ENCODE results near the gene ERFL. TPM values are rescaled to one million over a fixed set of nuclear protein-coding genes. Genes with fewer than 3 reads are reported as not detected.
A peak's percentile ranks its signal among the peaks of the same experiment; 100 is the strongest.

Gene ERFL
- total and polyA plus RNA-seq, 2 donors (not counting 1 experiment from before 2014, with no cell fraction given) = 2.3 to 5.5 TPM

DNA sequence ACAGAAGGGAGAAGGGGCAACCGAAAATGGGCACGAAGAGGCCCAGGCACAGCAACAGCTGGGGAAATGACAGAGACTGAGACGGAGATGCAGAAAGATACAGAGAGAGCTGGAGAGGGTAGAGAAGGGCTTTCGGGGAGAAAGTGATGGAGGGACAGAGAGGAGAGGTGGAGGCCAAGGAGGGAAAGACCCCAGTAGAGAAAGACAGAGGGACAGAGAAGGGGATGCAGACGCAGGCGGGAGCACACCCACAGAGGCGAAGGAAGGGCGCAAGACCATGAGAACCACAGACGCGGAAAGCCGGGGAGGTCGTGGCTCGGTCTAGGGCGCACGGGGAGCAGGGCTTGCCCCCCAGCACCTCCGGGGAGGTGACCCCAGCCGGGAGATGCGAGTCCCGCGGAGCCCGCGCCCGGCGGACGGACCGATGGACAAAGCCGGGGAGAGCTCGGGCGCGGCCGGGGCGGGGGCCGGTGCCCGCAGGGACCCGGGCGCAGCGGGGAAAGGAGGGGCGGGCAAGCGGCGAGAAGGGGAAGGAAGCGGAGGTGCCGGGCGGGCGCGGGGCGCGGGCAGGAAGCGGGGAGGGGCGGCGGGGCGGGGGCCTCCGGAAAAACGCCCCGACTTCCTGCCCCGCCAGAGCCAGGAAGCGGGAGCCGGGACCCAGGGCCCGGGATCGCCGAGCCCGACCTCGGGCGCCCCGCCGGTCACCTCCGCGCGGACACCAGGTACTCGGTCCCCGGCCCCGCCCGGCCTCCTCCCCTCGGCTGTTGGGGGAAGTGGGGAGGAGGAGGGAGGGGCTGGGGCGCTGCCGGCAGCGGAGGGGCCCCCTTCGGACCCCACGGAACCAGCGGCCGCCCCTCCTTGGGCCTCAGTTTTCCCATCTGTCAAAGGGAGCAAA is 45.4 kb downstream of the ERFL start, which contains the start of gene ARHGEF1:
TSS of gene ARHGEF1 (plus strand) at position 617 of the 895 bp plus-strand sequence. CDS start 4,899 bp downstream, outside the sequence.
- intact Hi-C loops (cut with micrococcal nuclease) = loop anchor here (5.0 kb wide), 1 partner anchor 194 kb away; the partner anchor contains the start of gene ZNF574
- H3K4me3 Mint-ChIP-seq = peak within 1 kb of the TSS; percentile 93
- Histone ChIP-seq H3K27ac (ENCODE audit: low read length in 2 of 2) (peak within 1 kb of the TSS; percentile 72 to 87), H3K36me3 (replicated peaks in 1 of 2; ENCODE audit: control extremely low read depth in 1 of 2, control insufficient read depth in 1 of 2, extremely low read depth in 1 of 2, insufficient read depth in 2 of 2, low read length in 1 of 2) (peaks cover 0 to 44% of the 10 kb centered on the region in 2 experiments), H2AFZ (ENCODE audit: insufficient read depth, low read depth, low read length, poor library complexity, severe bottlenecking) (peak within 1 kb of the TSS; percentile 61), H3K4me2 (replicated peaks; ENCODE audit: low read depth, low read length, poor library complexity, severe bottlenecking) (peak within 1 kb of the TSS; percentile 87), H4K20me1 (ENCODE audit: control insufficient read depth, insufficient read depth, low read length, poor library complexity, severe bottlenecking) (peaks cover 80% of the 10 kb centered on the region), H3K27me3 (replicated peaks in 1 of 4; ENCODE audit: control extremely low read depth in 1 of 4, control insufficient read depth in 3 of 4, insufficient read depth in 4 of 4, low read length in 3 of 4) (no peaks in the 10 kb centered on the region), H3K79me2 (ENCODE audit: control insufficient read depth, insufficient read depth, low read length) (peaks cover 89% of the 10 kb centered on the region), H3K9ac (ENCODE audit: low read length) (peak within 1 kb of the TSS; percentile 94), H3K4me3 (ENCODE audit: control extremely low read depth in 1 of 5, extremely low read depth in 1 of 5, insufficient read depth in 1 of 5, low read depth in 2 of 5, low read length in 4 of 5) (peak within 1 kb of the TSS; percentile 83 to 100 (median 97)), H3K9me3 (ENCODE audit: control extremely low read depth in 1 of 3, control insufficient read depth in 2 of 3, insufficient read depth in 1 of 3, low read length in 2 of 3) (no peaks in the 10 kb centered on the region), H3K4me1 (ENCODE audit: control insufficient read depth in 2 of 2, insufficient read depth in 2 of 2, low read length in 2 of 2) (peaks cover 68 to 82% of the 10 kb centered on the region in 2 donors)
- H3K27ac Mint-ChIP-seq = peak within 1 kb of the TSS; percentile 98
- peaks cover 77% of the 10 kb centered on the region for H3K4me1 Mint-ChIP-seq
- no peaks in the 10 kb centered on the region for H3K27me3 Mint-ChIP-seq
- ChIA-PET CTCF (interaction anchor here (0.5 to 7.3 kb wide), 7 partner anchors 9 to 152 kb away, joined by 3 to 180 read pairs (median 8); partner anchors contain the start of genes CD79A and RPS19), POLR2A (interaction anchor here (0.6 to 4.3 kb wide), 10 partner anchors 10 to 76 kb away, joined by 3 to 85 read pairs (median 7); partner anchors contain the start of genes ERFL, RABAC1 and RPS19)
- H3K9me3 Mint-ChIP-seq (ENCODE audit: insufficient read depth) = no peaks in the 10 kb centered on the region
- under 1% methylated on average over 71 of the region's 80 CpGs for WGBS (ENCODE audit: insufficient coverage)
- ATAC-seq (ENCODE audit: low read depth) = peak; percentile 23
- peak; percentile 82 for DNase-seq
- TF ChIP-seq CTCF (IDR thresholded peaks at IDR 0.05) = no peak
- no peak for TF ChIP-seq EZH2 (IDR thresholded peaks at IDR 0.05; ENCODE audit: borderline replicate concordance, insufficient read depth, low read depth, low read length, poor library complexity, severe bottlenecking)
